GM12864 (cell line): ENCODE measurements around the gene TRAPPC3.

ENCODE experiments used
- DNase-seq: peaks from one replicate; pipeline ENCODE4 v3.0.0-alpha.2; 2011; ENCODE audit warnings: low read depth
- H3K4me3 ChIP-seq: 2 replicates; pipeline ENCODE4 v1.5.1; 2011; ENCODE audit warnings: mild to moderate bottlenecking, low read depth, low read length, control low read depth
- CTCF ChIP-seq: IDR thresholded peaks from 2 replicates; pipeline ENCODE4 v1.5.1; 2011; ENCODE audit warnings: low read depth, mild to moderate bottlenecking, moderate library complexity, low read length, control low read depth, inconsistent platforms; ENCODE audit errors: missing control alignments

TRAPPC3 gene

GRCh38 chr1:36124404-36125128 is 24.7 kb downstream of the TRAPPC3 start:
- H3K4me3 ChIP-seq, result no peak overlapping the region
- no peak for DNase-seq

DNA sequence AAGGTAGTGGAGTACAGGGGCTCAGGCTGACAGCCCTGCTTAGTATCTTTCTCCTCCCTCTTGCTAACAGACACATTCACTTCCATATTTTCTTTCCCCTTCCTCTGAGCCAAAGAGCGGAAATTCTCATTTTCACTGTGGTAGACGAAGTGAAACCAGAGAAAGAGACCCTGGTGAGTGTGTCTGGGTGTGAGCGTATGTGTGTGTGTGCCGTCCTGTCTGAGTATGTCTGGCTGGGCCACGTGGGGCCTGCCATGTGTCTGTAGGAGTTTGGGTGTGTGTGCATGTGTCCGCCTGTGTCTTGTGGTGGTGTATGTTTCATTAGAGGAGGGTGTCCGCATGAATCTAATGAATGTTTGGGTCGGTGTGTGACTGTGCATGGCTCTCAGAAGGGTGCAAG is 25.9 kb downstream of the TRAPPC3 start:
- no peak overlapping the region for H3K4me3 ChIP-seq
- peak; percentile 47 for DNase-seq
- no peak for TF ChIP-seq CTCF

More at GRCh38 chr1:36124404-36125128, 24.7 kb downstream of the TRAPPC3 start:
- no peak for TF ChIP-seq CTCF

DNA sequence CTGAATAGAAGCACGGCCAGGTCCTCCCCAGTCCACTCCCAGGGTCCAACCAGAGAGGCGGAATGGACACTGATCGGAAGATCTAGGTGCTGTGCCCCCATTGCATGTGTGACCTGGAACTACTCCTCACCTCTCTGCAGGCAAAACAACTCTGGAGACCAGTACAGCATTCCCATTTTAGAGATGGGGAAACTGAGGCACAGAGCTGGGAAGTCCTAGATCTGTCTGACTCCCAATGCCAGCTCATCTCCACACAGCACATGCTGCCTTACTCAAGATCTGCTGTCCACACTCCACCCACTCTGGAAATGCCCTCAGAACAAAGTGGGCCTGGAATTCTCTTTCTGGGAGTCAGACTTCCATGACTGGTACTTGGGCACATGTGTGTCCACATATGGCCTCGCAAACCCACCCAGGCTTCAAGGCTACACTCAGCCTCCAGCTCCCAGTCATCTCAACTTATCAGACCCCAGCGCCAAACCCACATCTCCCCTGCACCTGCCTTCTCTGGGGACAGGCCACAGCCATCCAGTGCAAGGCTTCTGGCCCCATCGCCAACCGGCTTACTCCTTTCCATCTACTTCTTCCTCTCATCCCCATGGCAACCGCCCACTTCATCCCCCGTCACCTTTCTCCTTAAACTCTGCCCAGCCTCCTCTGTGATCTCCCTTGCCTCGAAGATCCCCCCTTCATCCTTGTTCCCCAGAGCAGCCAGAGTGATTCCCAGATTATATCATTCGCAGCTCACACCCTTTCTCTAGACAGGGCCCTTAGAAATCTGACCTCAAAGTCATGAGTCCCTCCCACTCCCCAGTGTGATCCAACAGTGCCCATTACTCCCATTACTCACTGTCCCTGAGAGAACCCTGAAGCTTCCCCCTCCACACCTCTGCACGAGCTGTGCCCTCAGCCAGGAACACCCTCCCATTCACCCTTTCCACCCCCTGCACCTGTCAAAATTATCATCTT is 26.9 kb downstream of the TRAPPC3 start:
- H3K4me3 ChIP-seq, result no peak overlapping the region
- TF ChIP-seq CTCF, result no peak
- no peak for DNase-seq

GRCh38 chr1:36119456-36119855 is 29.8 kb downstream of the TRAPPC3 start:
- no peak for DNase-seq
- no peak overlapping the region for H3K4me3 ChIP-seq
- no peak for TF ChIP-seq CTCF

DNA sequence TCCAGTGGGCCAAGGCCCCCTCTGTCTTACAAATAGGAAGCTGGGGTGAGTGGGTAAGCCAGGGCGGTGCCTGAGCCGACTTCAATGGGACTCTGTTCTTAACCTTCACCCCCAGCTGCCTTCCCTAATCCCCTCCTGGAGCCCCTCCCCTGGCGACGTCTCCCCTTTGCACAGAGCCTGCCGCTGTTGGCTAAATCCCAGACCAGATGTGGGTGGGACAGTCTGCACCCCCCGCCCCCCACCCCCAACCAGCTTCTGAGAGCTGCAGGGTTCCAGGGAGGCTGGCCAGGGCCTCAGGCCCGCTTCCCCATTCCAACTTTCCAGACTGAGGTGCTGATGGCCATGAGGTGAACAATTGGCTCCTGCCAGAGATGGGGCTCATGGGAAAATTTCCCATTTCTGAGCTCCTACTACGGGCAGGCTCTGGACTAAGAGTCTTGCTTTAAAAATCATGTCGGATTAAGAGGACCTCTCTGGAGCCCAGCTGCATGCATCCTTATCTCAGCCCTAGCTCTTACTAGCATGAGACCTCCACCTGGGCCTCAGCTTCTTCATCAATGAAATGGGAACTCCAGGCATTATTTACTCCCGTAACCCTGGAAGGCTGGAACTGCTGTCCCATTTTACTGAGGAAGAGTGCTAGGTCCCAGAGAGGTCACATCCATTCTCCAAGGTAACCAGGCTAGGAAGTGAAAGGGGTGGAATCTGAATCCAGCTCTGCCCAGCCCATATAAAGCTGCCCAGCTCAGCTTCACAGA is 30.7 kb downstream of the TRAPPC3 start:
- H3K4me3 ChIP-seq, result no peak overlapping the region
- no peak for DNase-seq
- TF ChIP-seq CTCF, result no peak

- TF ChIP-seq CTCF, result no peak
- DNase-seq, result no peak
- H3K4me3 ChIP-seq, result no peak overlapping the region
Observed at GRCh38 chr1:36116901-36117300, 32.4 kb downstream of the TRAPPC3 start.
